ENCODE data around the gene DDX10.

Gene DDX10

DNA sequence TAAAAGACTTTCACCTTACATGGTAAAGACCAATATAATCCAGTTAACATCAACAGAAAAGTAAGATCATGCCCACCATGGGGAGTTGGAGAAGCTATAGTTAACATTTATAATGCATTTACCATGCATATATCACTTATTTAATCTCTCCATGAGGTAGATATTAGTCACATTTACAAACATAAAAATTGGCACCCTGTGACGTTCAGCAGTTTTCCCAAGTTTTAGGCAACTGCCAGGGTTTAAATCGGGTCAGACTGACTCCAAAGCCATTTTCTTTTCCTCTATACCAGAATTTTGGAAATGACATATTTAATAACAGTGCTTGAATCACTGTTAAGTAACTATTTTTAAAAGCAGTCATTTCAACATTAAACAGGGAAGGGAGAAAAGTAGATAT, 266.3 kb downstream of the DDX10 start:
- DNase-seq (ENCODE audit: low read depth in 1 of 2, low spot score in 1 of 2): no peak

DNA sequence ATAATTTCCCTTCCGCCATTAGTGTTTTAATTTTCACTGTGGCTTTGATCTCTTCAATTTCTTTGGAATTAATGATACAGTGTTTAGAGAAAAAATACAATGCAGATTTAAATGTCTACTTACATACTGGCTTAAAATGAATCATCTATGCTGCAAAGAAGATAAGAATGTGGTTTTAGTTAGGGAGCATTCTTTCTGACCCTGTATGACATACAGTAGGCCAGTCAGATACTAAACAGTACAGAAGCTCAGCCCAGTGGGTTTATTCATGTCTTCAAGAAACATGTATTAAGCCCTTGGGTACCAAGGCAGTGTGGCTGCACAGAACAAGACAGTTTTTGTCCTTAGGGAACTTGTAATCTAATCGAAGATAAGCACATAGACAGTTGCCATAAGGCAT, 268.8 kb downstream of the DDX10 start:
- DNase-seq (ENCODE audit: low read depth in 1 of 2, low spot score in 1 of 2): no peak

DNA sequence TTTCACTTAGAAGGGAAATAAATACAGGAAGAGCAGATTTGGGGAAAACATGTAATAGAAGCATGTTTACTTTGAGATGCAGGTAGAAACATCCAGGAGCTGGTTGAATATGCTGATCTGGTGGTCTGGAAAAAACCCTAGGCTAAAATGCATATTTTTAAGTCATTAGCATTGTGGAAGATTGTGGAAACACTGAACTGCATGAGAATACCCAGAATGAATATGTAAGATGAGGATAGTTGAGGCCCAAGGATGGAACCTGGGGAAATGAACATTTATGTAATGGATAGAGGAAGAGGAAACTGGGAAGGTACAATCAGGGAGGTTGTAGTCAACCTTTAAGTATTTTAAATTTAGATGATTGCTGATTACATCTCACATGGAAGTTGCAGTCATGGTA, 269.4 kb downstream of the DDX10 start:
- no peak for DNase-seq (ENCODE audit: low read depth in 1 of 2, low spot score in 1 of 2)

DNA sequence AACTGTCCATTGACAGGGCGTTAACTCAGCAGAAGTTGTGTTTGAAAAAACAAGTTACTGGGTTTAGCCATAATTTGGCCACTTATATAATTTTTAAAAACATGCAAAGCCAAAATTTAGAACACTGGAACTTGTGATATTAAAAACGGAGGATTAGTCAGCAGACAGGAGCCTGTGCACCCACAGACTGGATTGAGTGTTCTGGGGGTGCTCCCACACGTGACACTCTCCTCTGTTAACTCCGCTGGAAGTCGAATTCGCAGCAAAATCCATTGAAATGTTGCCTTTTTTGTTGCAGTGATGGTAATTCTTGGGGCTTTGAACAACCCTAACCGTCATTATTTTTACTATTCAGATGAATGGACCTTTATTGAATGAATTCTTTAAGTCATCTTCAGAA, 269.8 kb downstream of the DDX10 start:
- no peak for DNase-seq (ENCODE audit: low read depth in 1 of 2, low spot score in 1 of 2)

- no peak for DNase-seq (ENCODE audit: low read depth in 1 of 2, low spot score in 1 of 2)
Measured at GRCh38 chr11:108937746-108938145, 272.9 kb downstream of the DDX10 start.

DNA sequence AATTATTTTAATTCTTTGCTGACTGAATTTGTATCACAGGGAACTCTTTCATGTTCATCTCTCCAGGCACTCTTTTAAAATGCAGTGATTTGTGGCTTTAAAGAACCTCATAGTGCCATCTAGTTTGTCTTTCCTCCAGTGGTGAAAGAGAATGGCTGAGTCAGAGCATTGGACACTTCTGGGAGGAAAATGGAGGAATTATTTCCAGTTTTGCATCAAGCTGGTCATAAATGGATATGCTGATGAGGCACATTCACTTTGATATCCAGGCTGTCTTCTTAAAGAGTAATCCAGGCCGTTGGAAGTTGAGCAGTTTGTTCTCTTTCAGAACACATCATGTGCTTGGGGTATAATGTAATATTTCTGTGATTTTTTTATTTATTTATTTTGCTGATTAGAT, 273.7 kb downstream of the DDX10 start:
- DNase-seq (ENCODE audit: low read depth in 1 of 2, low spot score in 1 of 2): no peak

GRCh38 chr11:108939135-108939534, 274.3 kb downstream of the DDX10 start:
- no peak for DNase-seq (ENCODE audit: low read depth in 1 of 2, low spot score in 1 of 2)

- no peak for DNase-seq (ENCODE audit: low read depth in 1 of 2, low spot score in 1 of 2)
Measured at GRCh38 chr11:108943853-108944252, 279.0 kb downstream of the DDX10 start.

DNA sequence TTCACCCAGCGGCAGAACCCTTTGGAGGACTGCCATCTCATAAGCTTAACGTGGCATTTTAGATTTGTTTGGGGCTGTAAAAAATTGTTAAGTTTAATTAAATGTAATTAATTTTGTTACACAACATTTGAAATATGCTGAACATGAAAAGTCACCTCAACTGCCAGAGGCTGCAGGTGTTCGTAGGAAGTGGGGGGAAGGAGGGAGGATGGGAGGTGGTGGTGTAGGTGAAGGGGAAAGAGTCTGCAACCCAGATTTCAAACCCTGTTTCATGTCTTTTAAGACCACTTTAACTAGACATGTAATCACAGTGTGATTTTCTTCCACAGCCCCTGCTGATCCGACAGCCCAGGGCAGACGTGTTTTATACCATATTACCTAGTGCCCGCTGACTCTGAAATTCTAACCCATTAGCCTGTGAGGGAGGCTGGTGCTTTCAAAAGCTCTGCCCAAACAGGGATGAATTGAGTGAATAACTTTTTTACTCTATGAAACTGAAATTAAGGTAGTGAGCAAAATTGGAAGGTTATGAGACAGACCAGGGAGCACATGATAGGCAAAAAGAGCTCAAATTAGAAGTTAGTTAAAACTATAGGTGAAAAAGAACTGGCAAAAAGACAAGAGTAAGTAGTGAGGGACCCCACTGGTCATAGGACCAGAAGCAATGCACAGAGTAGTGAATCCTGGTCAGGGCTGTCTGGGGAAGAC, 279.8 kb downstream of the DDX10 start:
- DNase-seq (ENCODE audit: low read depth in 1 of 2, low spot score in 1 of 2): no peak

- no peak for DNase-seq (ENCODE audit: low read depth in 1 of 2, low spot score in 1 of 2)
Measured at GRCh38 chr11:108945341-108945740, 280.5 kb downstream of the DDX10 start.

- no peak for DNase-seq (ENCODE audit: low read depth in 1 of 2, low spot score in 1 of 2)
Measured at GRCh38 chr11:108947654-108948570, 283.0 kb downstream of the DDX10 start.

GRCh38 chr11:108958368-108959104, 293.7 kb downstream of the DDX10 start:
- DNase-seq (ENCODE audit: low read depth in 1 of 2, low spot score in 1 of 2): no peak

GRCh38 chr11:108959105-108959761, 294.4 kb downstream of the DDX10 start:
- DNase-seq (ENCODE audit: low read depth in 1 of 2, low spot score in 1 of 2): no peak

- no peak for DNase-seq (ENCODE audit: low read depth in 1 of 2, low spot score in 1 of 2)
Measured at GRCh38 chr11:108959874-108960273, 295.0 kb downstream of the DDX10 start.

DNA sequence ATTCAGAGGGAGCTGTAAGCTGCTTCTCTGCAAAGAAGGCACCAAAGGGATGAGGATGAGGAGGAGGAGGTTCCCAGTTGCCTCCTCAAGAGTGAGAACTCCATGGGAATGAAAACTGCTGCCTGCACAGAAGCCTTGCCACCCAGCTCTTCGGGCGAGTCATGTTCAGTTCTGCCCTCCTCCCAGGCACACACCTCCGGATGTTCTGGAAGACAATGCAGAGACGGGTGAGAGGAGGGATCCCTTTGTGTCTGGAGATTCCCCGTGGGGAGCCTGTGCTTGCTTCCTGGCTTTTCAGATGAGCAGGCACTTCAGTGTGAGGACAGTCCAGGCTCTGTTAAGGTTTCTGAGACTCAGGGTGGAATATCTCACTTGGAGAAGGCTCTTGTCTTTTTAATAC, 295.6 kb downstream of the DDX10 start:
- no peak for DNase-seq (ENCODE audit: low read depth in 1 of 2, low spot score in 1 of 2)

- no peak for DNase-seq (ENCODE audit: low read depth in 1 of 2, low spot score in 1 of 2)
Measured at GRCh38 chr11:108961095-108961494, 296.2 kb downstream of the DDX10 start.

- DNase-seq (ENCODE audit: low read depth in 1 of 2, low spot score in 1 of 2): no peak
Measured at GRCh38 chr11:108963118-108963517, 298.2 kb downstream of the DDX10 start.

DNA sequence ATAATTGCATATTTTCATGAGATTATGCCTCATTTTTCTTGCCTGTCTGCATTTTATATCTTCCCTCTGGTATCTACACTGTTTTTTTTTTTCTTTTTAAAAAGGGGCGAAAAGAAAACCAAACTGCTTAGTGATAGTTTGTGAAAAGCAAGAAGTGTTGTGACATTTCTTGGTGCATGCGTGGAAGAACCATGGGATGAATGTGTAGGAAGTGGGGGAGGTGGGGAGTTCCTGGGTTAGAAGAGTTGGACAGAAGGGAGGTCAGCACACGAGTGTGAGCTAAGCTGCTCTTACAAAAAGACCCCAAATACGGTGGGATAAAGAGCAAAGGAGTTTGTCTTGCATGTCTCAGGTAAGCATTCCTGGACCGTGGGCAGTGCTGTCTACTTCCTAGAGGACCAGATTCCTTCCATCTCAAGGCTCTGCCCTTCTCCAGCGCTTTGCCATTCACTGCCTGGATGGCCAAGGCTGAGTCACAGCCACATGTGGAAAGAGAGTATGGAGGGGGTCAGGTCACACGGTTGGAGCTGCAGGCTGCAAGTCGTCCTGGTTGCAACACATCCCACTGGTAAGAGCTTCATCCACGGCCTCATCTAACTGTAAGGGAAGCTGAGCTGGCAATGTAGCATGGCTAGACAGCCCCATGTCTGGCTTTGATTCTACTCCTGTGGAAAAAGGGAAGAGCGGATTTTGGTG, 300.6 kb downstream of the DDX10 start:
- DNase-seq (ENCODE audit: low read depth in 1 of 2, low spot score in 1 of 2): no peak

GRCh38 chr11:108966206-108966605, 301.3 kb downstream of the DDX10 start:
- no peak for DNase-seq (ENCODE audit: low read depth in 1 of 2, low spot score in 1 of 2)

- DNase-seq (ENCODE audit: low read depth in 1 of 2, low spot score in 1 of 2): no peak
Measured at GRCh38 chr11:108966978-108967377, 302.1 kb downstream of the DDX10 start.

DNA sequence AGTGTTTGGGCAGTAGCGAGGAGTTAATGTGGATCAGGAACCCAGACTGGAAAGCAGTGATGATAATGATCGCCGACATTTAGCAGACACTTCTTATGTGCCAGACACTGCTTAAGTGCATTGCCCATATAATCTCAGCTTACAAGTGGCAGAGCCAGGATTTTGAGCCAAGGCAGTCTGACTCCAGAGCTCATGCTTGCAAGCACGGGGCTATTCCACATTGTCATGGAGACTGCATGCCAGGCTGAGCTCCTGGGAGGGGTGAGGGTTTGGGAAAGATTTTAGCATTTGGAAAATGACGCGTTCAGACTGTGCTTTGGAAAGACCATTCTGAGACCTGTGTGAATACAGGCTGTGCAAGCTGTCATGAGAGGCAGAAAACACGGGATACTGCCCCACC, 302.7 kb downstream of the DDX10 start:
- DNase-seq (ENCODE audit: low read depth in 1 of 2, low spot score in 1 of 2): no peak

All from activated T-helper 1 cell treated with anti-CD3 and anti-CD28 coated beads, Interleukin-2, amount 50 U/mL, for 16 hours (primary cell).